GM12878 (cell line): ENCODE results near the gene TARDBP. TPM values are rescaled to one million over a fixed set of nuclear protein-coding genes. Genes with fewer than 3 reads are reported as not detected.
A peak's percentile ranks its signal among the peaks of the same experiment; 100 is the strongest.

Experiments used
- ATAC-seq: fragments of 200-7000 bp; cut with Tn5 transposase; 3 replicates; pipeline ENCODE4 v1.9.1; 2020; ENCODE audit warnings: mild to moderate bottlenecking, moderate library complexity
- BruUV-seq: library from RNA; stranded (reverse); fragments of 400-500 nt; replicated peaks from 2 replicates; lab custom pipeline; 2021; lab: Mats Ljungman, UMichigan
- CTCF ChIA-PET: fragments of 300-600 bp; sonication (Branson Sonifier 250); formaldehyde crosslinking; extraction: SDS; loops from one replicate; lab custom pipeline; 2021; ENCODE audit warnings: inconsistent platforms; lab: Yijun Ruan, JAX
- POLR2A ChIA-PET: fragments of 350-600 bp; formaldehyde crosslinking; extraction: SDS; loops from one replicate; lab custom pipeline; 2021; ENCODE audit warnings: inconsistent platforms; lab: Charles Lee
- RAD21 ChIA-PET: fragments of 300-600 bp; sonication (Branson Sonifier 250); formaldehyde crosslinking; loops from one replicate; lab custom pipeline; 2023; ENCODE audit warnings: antibody characterized with exemption; ENCODE audit not compliant: unreplicated experiment; lab: Charles Lee
- SMC1A ChIA-PET: fragments of 300-600 bp; sonication (Branson Sonifier 250); formaldehyde crosslinking; loops from one replicate; lab custom pipeline; 2023; ENCODE audit not compliant: unreplicated experiment, uncharacterized antibody; lab: Charles Lee
- DNase-seq: peaks from one replicate; pipeline ENCODE4 v3.0.0-alpha.2; 2011; ENCODE audit warnings: low read depth, low spot score
- FAIRE-seq: peaks from 3 replicates; lab custom pipeline; 2011; peaks lifted over from hg19 to GRCh38; lab: Jason Lieb, UNC
- H2AFZ ChIP-seq: 2 replicates; pipeline ENCODE4 v1.6.0; 2011; ENCODE audit warnings: low read depth, low read length, control low read depth; ENCODE audit not compliant: control insufficient read depth
- H3K27ac ChIP-seq: 2 replicates; pipeline ENCODE4 v1.5.1; 2011; ENCODE audit warnings: control low read depth; ENCODE audit not compliant: control insufficient read depth, insufficient read depth
- H3K27me3 ChIP-seq, 2 experiments: replicated peaks in 1 of 2; 2 replicates each; pipeline versions ENCODE4 v1.6.0 to v1.6.1; 2011; ENCODE audit warnings: low read length in 1 of 2; ENCODE audit not compliant: control insufficient read depth in 2 of 2, insufficient read depth in 2 of 2
- H3K36me3 ChIP-seq, 2 experiments: 2 replicates each; pipeline ENCODE4 v1.5.1; 2011; ENCODE audit warnings: low read length in 1 of 2; ENCODE audit not compliant: control insufficient read depth in 2 of 2, insufficient read depth in 2 of 2
- H3K4me1 ChIP-seq: 2 replicates; pipeline ENCODE4 v1.6.1; 2011; ENCODE audit warnings: mild to moderate bottlenecking, low read length, moderate library complexity, mixed read lengths; ENCODE audit not compliant: control insufficient read depth, insufficient read depth
- H3K4me2 ChIP-seq: 2 replicates; pipeline ENCODE4 v1.6.0; 2011; ENCODE audit warnings: control low read depth; ENCODE audit not compliant: control insufficient read depth, insufficient read depth
- H3K4me3 ChIP-seq: fragments of 200-600 bp; sonication (generic); 2 replicates; pipeline ENCODE4 v1.5.1; 2016
- H3K79me2 ChIP-seq: 2 replicates; pipeline ENCODE4 v1.6.0; 2011; ENCODE audit warnings: low read length; ENCODE audit not compliant: control insufficient read depth, insufficient read depth
- H3K9ac ChIP-seq: 2 replicates; pipeline ENCODE4 v1.8.0; 2011; ENCODE audit warnings: low read length, control low read depth, mixed read lengths; ENCODE audit not compliant: control insufficient read depth, insufficient read depth
- H3K9me3 ChIP-seq: replicated peaks from 3 replicates; pipeline ENCODE4 v1.5.1; 2011; ENCODE audit warnings: mild to moderate bottlenecking, low read length; ENCODE audit not compliant: control insufficient read depth, insufficient read depth
- H4K20me1 ChIP-seq: 2 replicates; pipeline ENCODE4 v1.6.0; 2011; ENCODE audit not compliant: control insufficient read depth, insufficient read depth
- BHLHE40 ChIP-seq, 2 experiments: fragments of 450-650 bp in 1 of 2; IDR thresholded peaks; 2 replicates each; pipeline ENCODE4 v1.6.1; 2011 to 2017; ENCODE audit warnings: low read depth in 2 of 2, borderline replicate concordance in 1 of 2, improper control_type of control experiment in 1 of 2, low read length in 1 of 2, mild to moderate bottlenecking in 1 of 2
- HDAC6 ChIP-seq: fragments of 200-600 bp; sonication (generic); IDR thresholded peaks from one replicate; pipeline ENCODE4 v1.8.0; 2017; ENCODE audit warnings: antibody characterized with exemption; ENCODE audit not compliant: unreplicated experiment
- NR2C1 ChIP-seq: fragments of 450-650 bp; IDR thresholded peaks from 2 replicates; pipeline ENCODE4 v1.6.1; 2017; ENCODE audit warnings: antibody characterized with exemption, mild to moderate bottlenecking, moderate library complexity
- PAX5 ChIP-seq: IDR thresholded peaks from 2 replicates; pipeline ENCODE4 v1.6.1; 2011; ENCODE audit warnings: low read depth, low read length, borderline replicate concordance
- RAD51 ChIP-seq: fragments of 450-650 bp; IDR thresholded peaks from 2 replicates; pipeline ENCODE4 v1.6.1; 2016; ENCODE audit warnings: moderate library complexity, mild to moderate bottlenecking, inconsistent platforms
- SMARCA5 ChIP-seq: fragments of 450-650 bp; IDR thresholded peaks from 2 replicates; pipeline ENCODE4 v1.6.1; 2017; ENCODE audit warnings: mild to moderate bottlenecking
- STAT1 ChIP-seq: fragments of 450-650 bp; conservative IDR thresholded peaks from 2 replicates; pipeline ENCODE4 v1.6.1; 2014; ENCODE audit warnings: antibody characterized with exemption, mild to moderate bottlenecking
- WGBS: methylation state at CpG from one replicate; pipeline ENCODE4 v1.1.6; 2016; ENCODE audit warnings: low lambda C conversion rate; ENCODE audit not compliant: insufficient replicate concordance, insufficient coverage; ENCODE audit errors: missing lambda C conversion rate; 5-methylcytosine and 5-hydroxymethylcytosine counted together
- in situ Hi-C: fragments of 300-500 bp; cut with MboI; formaldehyde crosslinking; loops from 9 replicates; pipeline ENCODE4 v1.14.3; 2018; ENCODE audit warnings: mixed read lengths
- intact Hi-C: fragments of 100-400 bp; cut with micrococcal nuclease; formaldehyde crosslinking; loops from one replicate; pipeline ENCODE4 v1.14.2; 2022; ENCODE audit not compliant: unreplicated experiment
- polyA plus RNA-seq, 11 experiments: library from polyadenylated mRNA; depleted of rRNA in 4 of 11; unstranded in 6 of 11; stranded (reverse) in 5 of 11; fragments of >200 nt; fragmentation: Nextera tagmentation in 4 of 11; fragmentation: Illumina TruSeq in 1 of 11; extraction: Ambion mirVana in 4 of 11; extraction: Trizol in 1 of 11; gene quantifications; 1 replicate in 1 of 11; 2 replicates in 10 of 11; pipeline versions ENCODE4 v1.2.1 to v1.2.3, GENCODE V29; 2011 to 2016; ENCODE audit warnings: inconsistent platforms in 2 of 11, missing spikeins in 2 of 11, low read depth in 1 of 11
- total RNA-seq, 4 experiments: library from RNA; depleted of rRNA in 3 of 4; stranded (reverse); fragments of >200 nt in 3 of 4; fragmentation: Illumina TruSeq in 1 of 4; extraction: Trizol in 1 of 4; gene quantifications; 2 replicates each; pipeline versions ENCODE4 v1.2.1 to v1.2.3, GENCODE V29; 2013 to 2021
- TF ChIP-seq, protein P1 (sequence below): fragments of 450-650 bp; IDR thresholded peaks from 2 replicates; pipeline ENCODE4 v1.6.1; 2016; ENCODE audit warnings: mild to moderate bottlenecking, moderate library complexity, borderline replicate concordance

Gene TARDBP
- total and polyA plus RNA-seq, 10 of the 15 experiments (the other 5 are each of a cell fraction or from before 2014, with no cell fraction given), result 55.6 to 318 (median 192) TPM

DNA sequence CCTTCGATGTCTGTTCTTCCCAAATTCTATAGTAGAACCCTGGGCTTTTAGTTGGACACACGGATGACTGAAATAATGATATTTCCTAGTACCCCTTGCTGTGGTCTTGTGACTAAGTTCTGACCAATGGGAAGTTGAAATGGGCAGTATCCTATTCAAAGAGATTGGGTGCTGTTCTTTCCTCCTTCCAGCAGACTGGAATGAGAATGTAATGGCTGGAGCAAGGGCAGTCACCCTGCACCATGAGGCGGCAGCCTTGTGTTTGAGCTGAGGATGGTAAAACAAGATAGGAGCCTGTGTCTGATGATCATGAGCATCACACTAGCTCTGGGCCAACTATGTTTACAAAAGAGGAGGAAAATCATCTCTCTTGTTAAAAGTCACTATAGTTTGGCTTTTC, 52.5 kb downstream of the TARDBP start:
- TF ChIP-seq HDAC6, result no peak
- TF ChIP-seq PAX5, result no peak
- TF ChIP-seq SMARCA5, result peak; percentile 76; the same call in 1 of the 2 replicates
- TF ChIP-seq NR2C1, result no peak
- TF ChIP-seq RAD51, result no peak
- TF ChIP-seq BHLHE40 (IDR thresholded peaks at IDR 0.05; ENCODE audit: borderline replicate concordance in 1 of 2, low read depth in 2 of 2, low read length in 1 of 2), result no peak
- no peak for TF ChIP-seq STAT1
- TF ChIP-seq, protein P1, sequence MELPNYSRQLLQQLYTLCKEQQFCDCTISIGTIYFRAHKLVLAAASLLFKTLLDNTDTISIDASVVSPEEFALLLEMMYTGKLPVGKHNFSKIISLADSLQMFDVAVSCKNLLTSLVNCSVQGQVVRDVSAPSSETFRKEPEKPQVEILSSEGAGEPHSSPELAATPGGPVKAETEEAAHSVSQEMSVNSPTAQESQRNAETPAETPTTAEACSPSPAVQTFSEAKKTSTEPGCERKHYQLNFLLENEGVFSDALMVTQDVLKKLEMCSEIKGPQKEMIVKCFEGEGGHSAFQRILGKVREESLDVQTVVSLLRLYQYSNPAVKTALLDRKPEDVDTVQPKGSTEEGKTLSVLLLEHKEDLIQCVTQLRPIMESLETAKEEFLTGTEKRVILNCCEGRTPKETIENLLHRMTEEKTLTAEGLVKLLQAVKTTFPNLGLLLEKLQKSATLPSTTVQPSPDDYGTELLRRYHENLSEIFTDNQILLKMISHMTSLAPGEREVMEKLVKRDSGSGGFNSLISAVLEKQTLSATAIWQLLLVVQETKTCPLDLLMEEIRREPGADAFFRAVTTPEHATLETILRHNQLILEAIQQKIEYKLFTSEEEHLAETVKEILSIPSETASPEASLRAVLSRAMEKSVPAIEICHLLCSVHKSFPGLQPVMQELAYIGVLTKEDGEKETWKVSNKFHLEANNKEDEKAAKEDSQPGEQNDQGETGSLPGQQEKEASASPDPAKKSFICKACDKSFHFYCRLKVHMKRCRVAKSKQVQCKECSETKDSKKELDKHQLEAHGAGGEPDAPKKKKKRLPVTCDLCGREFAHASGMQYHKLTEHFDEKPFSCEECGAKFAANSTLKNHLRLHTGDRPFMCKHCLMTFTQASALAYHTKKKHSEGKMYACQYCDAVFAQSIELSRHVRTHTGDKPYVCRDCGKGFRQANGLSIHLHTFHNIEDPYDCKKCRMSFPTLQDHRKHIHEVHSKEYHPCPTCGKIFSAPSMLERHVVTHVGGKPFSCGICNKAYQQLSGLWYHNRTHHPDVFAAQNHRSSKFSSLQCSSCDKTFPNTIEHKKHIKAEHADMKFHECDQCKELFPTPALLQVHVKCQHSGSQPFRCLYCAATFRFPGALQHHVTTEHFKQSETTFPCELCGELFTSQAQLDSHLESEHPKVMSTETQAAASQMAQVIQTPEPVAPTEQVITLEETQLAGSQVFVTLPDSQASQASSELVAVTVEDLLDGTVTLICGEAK, result no peak
- peaks cover 18% of the 10 kb centered on the region for H3K79me2 ChIP-seq
- no peaks in the 10 kb centered on the region; the same call in 2 of the 3 replicates for H3K9me3 ChIP-seq
- H2AFZ ChIP-seq, result no peak overlapping the region
- H4K20me1 ChIP-seq, result no peaks in the 10 kb centered on the region
- ATAC-seq (no peak), DNase-seq (no peak), FAIRE-seq (no peak)
- H3K9ac ChIP-seq, result no peak overlapping the region
- BruUV-seq, result no TSS peak
- H3K4me2 ChIP-seq, result no peak overlapping the region
- ChIA-PET CTCF (interaction anchor here (0.8 to 1.3 kb wide), 3 partner anchors 27 to 576 kb away, joined by 3 read pairs; no protein-coding TSS in a partner anchor), SMC1A (interaction anchor here (0.8 to 2.4 kb wide), 2 partner anchors 27 to 34 kb away, joined by 3 to 9 read pairs; no protein-coding TSS in a partner anchor), POLR2A (no interaction called here), RAD21 (interaction anchor here (1.0 kb wide), 1 partner anchor 27 kb away, joined by 3 read pairs; no protein-coding TSS in a partner anchor)
- H3K27me3 ChIP-seq, result no peaks in the 10 kb centered on the region
- H3K4me1 ChIP-seq, result peaks cover 26% of the 10 kb centered on the region
- in situ Hi-C loops (no loop called here), intact Hi-C loops (no loop called here)
- WGBS, result 100% methylated on average over 3 of the region's 3 CpGs
- H3K36me3 ChIP-seq, result peaks cover 27 to 31% of the 10 kb centered on the region in 2 experiments
- H3K4me3 ChIP-seq, result no peak overlapping the region
- H3K27ac ChIP-seq, result no peak overlapping the region
